Fibroblast of lung (primary cell): ENCODE data around the gene KLF3. TPM values are rescaled to one million over a fixed set of nuclear protein-coding genes. Genes with fewer than 3 reads are reported as not detected.

Experiments
- DNase-seq, 2 donors: peaks; one replicate each; pipeline versions ENCODE4 v3.0.0 to v3.0.0-alpha.2; 2010; ENCODE audit warnings: low read depth in 2 of 2
- H2AFZ ChIP-seq: 2 replicates; pipeline ENCODE4 v1.5.1; 2012; ENCODE audit warnings: low read length, control low read depth, inconsistent platforms
- H3K27ac ChIP-seq: 2 replicates; pipeline ENCODE4 v1.5.1; 2011; ENCODE audit warnings: low read length, control low read depth; ENCODE audit not compliant: insufficient read depth
- H3K27me3 ChIP-seq: 2 replicates; pipeline ENCODE4 v1.5.1; 2011; ENCODE audit warnings: mild to moderate bottlenecking, low read length; ENCODE audit not compliant: control insufficient read depth, insufficient read depth
- H3K36me3 ChIP-seq: 2 replicates; pipeline ENCODE4 v1.5.1; 2011; ENCODE audit warnings: low read length; ENCODE audit not compliant: control insufficient read depth, insufficient read depth
- H3K4me1 ChIP-seq: 2 replicates; pipeline ENCODE4 v1.5.1; 2011; ENCODE audit warnings: low read length; ENCODE audit not compliant: control insufficient read depth, insufficient read depth; ENCODE audit errors: extremely low read depth
- H3K4me2 ChIP-seq: 2 replicates; pipeline ENCODE4 v1.5.1; 2011; ENCODE audit warnings: low read length, control low read depth; ENCODE audit not compliant: insufficient read depth; ENCODE audit errors: extremely low read depth
- H3K4me3 ChIP-seq, 4 experiments: fragments of 200-600 bp in 1 of 4; sonication (generic) in 1 of 4; replicated peaks in 1 of 4; 2 replicates each; pipeline ENCODE4 v1.5.1; 2011 to 2016; ENCODE audit warnings: low read length in 4 of 4, low read depth in 3 of 4, mild to moderate bottlenecking in 3 of 4, control low read depth in 2 of 4, inconsistent platforms in 1 of 4, mixed read lengths in 1 of 4; ENCODE audit not compliant: insufficient read depth in 1 of 4; ENCODE audit errors: control extremely low read depth in 1 of 4
- H3K79me2 ChIP-seq: 2 replicates; pipeline ENCODE4 v1.5.1; 2012; ENCODE audit warnings: mild to moderate bottlenecking, low read length, inconsistent platforms; ENCODE audit not compliant: control insufficient read depth, insufficient read depth
- H3K9ac ChIP-seq: 2 replicates; pipeline ENCODE4 v1.5.1; 2011; ENCODE audit warnings: mild to moderate bottlenecking, low read length, control low read depth; ENCODE audit not compliant: insufficient read depth
- H3K9me3 ChIP-seq: 2 replicates; pipeline ENCODE4 v1.5.1; 2012; ENCODE audit warnings: low read depth, low read length; ENCODE audit not compliant: control insufficient read depth, insufficient read depth
- H4K20me1 ChIP-seq: 2 replicates; pipeline ENCODE4 v1.5.1; 2011; ENCODE audit warnings: low read length; ENCODE audit not compliant: control insufficient read depth, insufficient read depth; ENCODE audit errors: extremely low read depth
- CTCF ChIP-seq, 2 donors: IDR thresholded peaks in 1 of 2; conservative IDR thresholded peaks in 1 of 2; 1 replicate in 1 of 2; 2 replicates in 1 of 2; pipeline ENCODE4 v1.5.1; 2011 to 2012; ENCODE audit warnings: low read length in 2 of 2, control low read depth in 1 of 2, inconsistent platforms in 1 of 2, low read depth in 1 of 2, mild to moderate bottlenecking in 1 of 2
- EZH2 ChIP-seq: IDR thresholded peaks from 2 replicates; pipeline ENCODE4 v1.5.1; 2012; ENCODE audit warnings: low read length, control low read depth, mild to moderate bottlenecking; ENCODE audit errors: missing control alignments
- polyA plus RNA-seq, 2 donors: library from polyadenylated mRNA; depleted of rRNA in 1 of 2; stranded (reverse) in 1 of 2; unstranded in 1 of 2; fragments of >200 nt; gene quantifications; 2 replicates each; pipeline ENCODE4 v1.2.1, GENCODE V29; 2011 to 2012; ENCODE audit warnings: missing spikeins in 1 of 2
- total RNA-seq: library from RNA; depleted of rRNA; stranded (reverse); fragments of >200 nt; gene quantifications from 2 replicates; pipeline ENCODE4 v1.2.1, GENCODE V29; 2014

KLF3 gene
- total and polyA plus RNA-seq, 2 donors (not counting 1 experiment from before 2014, with no cell fraction given), result 12.4 to 18.9 TPM

GRCh38 chr4:38733663-38734062, 69.7 kb downstream of the KLF3 start:
- Histone ChIP-seq H3K4me3 (no peak overlapping the region), H3K27ac (no peak overlapping the region), H3K27me3 (no peaks in the 10 kb centered on the region), H2AFZ (no peak overlapping the region), H3K9ac (no peak overlapping the region), H3K79me2 (no peaks in the 10 kb centered on the region), H4K20me1 (no peaks in the 10 kb centered on the region), H3K4me1 (peaks cover 6% of the 10 kb centered on the region), H3K9me3 (no peaks in the 10 kb centered on the region), H3K36me3 (no peaks in the 10 kb centered on the region), H3K4me2 (no peak overlapping the region)
- no peak for DNase-seq
- TF ChIP-seq EZH2 (no peak), CTCF (conservative IDR thresholded peaks at IDR 0.05 in 1 of 2, IDR thresholded peaks at IDR 0.05 in 1 of 2; ENCODE audit: low read depth in 1 of 2, low read length in 2 of 2) (no peak)

- Histone ChIP-seq H3K36me3 (no peaks in the 10 kb centered on the region), H3K4me3 (no peak overlapping the region), H4K20me1 (no peaks in the 10 kb centered on the region), H3K27me3 (no peaks in the 10 kb centered on the region), H3K9ac (no peak overlapping the region), H3K4me2 (no peak overlapping the region), H3K27ac (no peak overlapping the region), H3K79me2 (no peaks in the 10 kb centered on the region), H3K9me3 (no peaks in the 10 kb centered on the region), H3K4me1 (peaks cover 6% of the 10 kb centered on the region), H2AFZ (no peak overlapping the region)
- DNase-seq, result no peak
- TF ChIP-seq EZH2 (no peak), CTCF (conservative IDR thresholded peaks at IDR 0.05 in 1 of 2, IDR thresholded peaks at IDR 0.05 in 1 of 2; ENCODE audit: low read depth in 1 of 2, low read length in 2 of 2) (no peak)
Observed at GRCh38 chr4:38734446-38734845, 70.4 kb downstream of the KLF3 start.

GRCh38 chr4:38734911-38735310, 70.9 kb downstream of the KLF3 start:
- H3K9me3 ChIP-seq, result no peaks in the 10 kb centered on the region
- H3K9ac ChIP-seq, result no peak overlapping the region
- no peaks in the 10 kb centered on the region for H4K20me1 ChIP-seq
- H3K36me3 ChIP-seq, result no peaks in the 10 kb centered on the region
- no peak overlapping the region for H2AFZ ChIP-seq
- no peak for DNase-seq
- H3K4me2 ChIP-seq, result no peak overlapping the region
- no peak overlapping the region for H3K27ac ChIP-seq
- no peaks in the 10 kb centered on the region for H3K27me3 ChIP-seq
- no peak overlapping the region for H3K4me3 ChIP-seq
- TF ChIP-seq CTCF (conservative IDR thresholded peaks at IDR 0.05 in 1 of 2, IDR thresholded peaks at IDR 0.05 in 1 of 2; ENCODE audit: low read depth in 1 of 2, low read length in 2 of 2) (no peak), EZH2 (no peak)
- peaks cover 6% of the 10 kb centered on the region for H3K4me1 ChIP-seq
- H3K79me2 ChIP-seq, result no peaks in the 10 kb centered on the region
